Measurements from ENCODE around the gene KLHL36.
"Not testable (repeated sequence)": the region's sequence is repeated elsewhere in the genome, so short reads cannot be mapped to it uniquely, and the experiment has no call there.

DNA sequence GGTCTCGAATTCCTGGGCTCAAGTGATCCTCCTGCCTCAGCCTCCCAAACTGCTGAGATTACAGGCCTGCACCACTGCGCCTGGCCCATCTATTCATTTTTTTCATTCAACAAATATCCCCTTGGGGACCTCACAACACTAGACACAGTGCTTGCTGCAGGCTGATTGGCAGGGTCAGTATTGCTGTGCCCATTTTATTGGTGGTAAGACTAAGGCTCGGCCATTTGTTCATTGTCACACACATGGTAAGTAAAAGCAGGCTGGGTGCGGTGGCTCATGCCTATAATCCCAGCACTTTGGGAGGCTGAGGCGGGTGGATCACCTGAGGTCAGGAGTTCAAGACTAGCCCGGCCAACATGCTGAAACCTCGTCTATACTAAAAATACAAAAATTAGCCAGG lies 15.4 kb upstream of the KLHL36 start:
- TF ChIP-seq, protein P1, sequence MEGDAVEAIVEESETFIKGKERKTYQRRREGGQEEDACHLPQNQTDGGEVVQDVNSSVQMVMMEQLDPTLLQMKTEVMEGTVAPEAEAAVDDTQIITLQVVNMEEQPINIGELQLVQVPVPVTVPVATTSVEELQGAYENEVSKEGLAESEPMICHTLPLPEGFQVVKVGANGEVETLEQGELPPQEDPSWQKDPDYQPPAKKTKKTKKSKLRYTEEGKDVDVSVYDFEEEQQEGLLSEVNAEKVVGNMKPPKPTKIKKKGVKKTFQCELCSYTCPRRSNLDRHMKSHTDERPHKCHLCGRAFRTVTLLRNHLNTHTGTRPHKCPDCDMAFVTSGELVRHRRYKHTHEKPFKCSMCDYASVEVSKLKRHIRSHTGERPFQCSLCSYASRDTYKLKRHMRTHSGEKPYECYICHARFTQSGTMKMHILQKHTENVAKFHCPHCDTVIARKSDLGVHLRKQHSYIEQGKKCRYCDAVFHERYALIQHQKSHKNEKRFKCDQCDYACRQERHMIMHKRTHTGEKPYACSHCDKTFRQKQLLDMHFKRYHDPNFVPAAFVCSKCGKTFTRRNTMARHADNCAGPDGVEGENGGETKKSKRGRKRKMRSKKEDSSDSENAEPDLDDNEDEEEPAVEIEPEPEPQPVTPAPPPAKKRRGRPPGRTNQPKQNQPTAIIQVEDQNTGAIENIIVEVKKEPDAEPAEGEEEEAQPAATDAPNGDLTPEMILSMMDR (IDR thresholded peaks at IDR 0.05), result not testable (repeated sequence)
- TF ChIP-seq POLR2A, POLR2AphosphoS5 (IDR thresholded peaks at IDR 0.05): not testable (repeated sequence)

Measured in sigmoid colon (tissue), 4 donors.